SIG-M5 (cell line): ENCODE results near the gene IPP.
"Not testable (repeated sequence)": the region's sequence is repeated elsewhere in the genome, so short reads cannot be mapped to it uniquely, and the experiment has no call there.

ENCODE experiments used
- DNase-seq: peaks from one replicate; lab custom pipeline; 2025; lab: John Stamatoyannopoulos, UW

IPP gene

DNA sequence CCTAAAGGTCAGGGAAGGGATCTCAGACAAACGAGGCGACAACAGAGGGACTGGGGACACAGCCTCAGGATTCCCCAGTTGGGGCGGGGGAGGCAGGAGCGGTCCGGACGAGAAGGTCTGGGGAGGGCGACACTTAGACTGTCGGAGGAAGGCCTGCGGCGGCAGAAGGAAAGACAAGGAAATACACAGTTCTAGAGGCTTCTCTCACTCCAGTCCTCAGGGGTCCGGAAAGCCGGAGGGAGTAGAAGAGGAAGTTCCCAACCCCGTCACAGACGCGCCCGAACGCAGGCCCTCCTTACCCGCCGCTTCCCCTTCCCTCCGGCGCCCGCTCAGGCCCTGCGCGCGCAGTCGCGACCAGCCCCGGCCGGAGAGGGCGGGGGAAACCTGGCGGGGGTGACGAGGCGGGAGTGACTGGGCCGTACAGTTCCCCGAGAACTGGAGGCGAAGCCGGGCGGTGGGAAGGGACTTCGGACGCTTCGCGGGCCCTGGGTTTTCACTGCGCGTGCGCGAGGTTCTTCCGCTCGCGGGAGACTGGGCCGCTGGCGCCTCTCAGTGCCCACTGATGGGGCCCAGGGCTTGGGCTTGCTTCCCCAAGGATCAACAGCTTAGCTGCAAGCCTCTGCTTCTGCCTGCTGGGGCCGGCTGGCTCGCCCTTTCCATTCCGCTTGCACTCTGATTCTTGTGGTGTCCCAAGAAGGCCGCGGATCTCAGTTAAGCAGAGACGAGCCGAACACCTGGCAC is at the start of gene IPP:
Gene IPP (minus strand): TSS at position 356 of the 741 bp plus-strand sequence. CDS start 4,242 bp downstream, outside the sequence.
- DNase-seq, result peak; percentile 80

DNA sequence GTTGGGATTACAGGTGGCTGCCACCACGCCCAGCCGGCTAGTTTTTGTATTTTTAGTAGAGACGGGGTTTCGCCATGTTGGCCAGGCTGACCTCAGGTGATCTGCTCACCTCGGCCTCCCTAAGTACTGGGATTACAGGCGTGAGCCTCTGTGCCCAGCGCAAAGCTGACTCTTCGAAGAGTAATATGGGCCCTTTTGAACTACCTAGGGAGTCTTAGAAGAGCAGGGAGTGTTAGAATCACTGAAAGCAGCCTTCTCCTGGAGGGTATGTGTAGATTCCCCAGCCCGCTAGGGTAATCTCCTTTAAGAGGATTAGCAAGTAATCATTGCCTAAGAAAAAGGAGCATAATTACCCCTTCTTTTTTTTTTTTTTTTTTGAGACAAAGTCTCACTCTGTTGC is 46.5 kb upstream of the IPP start:
- no peak for DNase-seq

DNA sequence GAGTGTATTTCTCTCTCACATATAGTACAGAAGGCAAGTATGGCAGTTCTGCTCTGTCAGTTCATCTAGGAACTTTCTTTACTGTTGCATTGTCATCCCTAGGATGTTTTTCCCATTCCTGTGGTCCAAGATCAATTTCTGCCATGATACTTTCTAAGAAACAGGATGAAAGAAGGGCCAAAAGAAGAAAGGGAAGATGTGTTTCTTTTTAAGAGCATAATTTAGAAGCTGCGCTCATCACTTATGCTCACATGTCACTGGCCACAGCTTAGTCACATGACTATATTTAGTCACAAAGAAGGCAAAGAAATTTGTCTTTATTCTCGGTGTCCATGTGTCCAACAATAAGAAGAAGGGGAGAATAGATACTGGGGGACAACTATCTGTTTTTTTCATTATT is 45.9 kb upstream of the IPP start:
- DNase-seq, result no peak

DNA sequence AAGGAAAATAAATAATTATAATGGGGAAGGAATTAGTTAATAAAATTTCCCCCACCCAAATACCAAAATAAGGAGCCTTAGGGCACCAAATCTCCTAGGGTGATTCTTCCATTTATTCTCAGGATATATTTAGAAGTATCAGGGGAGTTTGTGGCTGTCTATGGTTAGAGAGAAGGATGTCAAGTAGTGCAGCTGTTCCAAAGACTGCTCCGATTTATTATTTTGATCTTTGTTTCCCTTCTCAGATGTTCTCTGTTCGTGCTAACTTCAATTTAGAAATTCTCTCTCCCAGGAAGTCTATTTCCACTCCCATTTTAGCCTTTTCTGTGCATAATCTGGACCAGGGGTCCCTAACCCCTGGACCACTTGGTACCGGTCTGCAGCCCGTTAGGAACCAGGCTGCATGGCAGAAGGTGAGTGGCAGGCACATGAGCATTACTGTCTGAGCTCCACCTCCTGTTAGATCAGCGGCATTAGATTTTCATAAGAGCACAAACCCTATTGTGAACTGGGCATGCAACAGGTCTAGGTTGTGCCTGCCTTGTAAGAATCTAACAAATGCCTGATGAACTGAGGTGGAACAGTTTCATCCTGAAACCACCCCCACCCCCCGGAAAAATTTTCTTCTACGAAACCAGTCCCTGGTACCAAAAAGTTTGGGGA is 43.6 kb upstream of the IPP start:
- no peak for DNase-seq

DNA sequence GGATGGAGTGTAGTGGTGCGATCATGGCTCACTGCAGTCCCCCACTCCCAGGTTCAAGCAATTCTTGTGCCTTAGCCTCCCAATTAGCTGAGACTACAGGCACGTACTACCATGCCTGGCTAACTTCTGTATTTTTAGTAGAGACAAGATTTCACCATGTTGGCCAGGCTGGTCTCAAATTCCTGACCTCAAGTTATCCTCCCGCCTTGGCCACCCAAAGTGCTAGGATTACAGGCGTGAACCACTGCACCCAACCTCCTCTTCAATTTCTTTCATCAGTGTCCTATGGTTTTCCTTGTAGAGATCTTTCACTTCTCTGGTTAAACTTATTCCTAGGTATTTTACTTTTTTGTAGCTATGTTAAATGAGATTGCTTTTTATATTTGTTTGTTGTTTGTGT is 42.3 kb upstream of the IPP start:
- DNase-seq, result no peak

DNA sequence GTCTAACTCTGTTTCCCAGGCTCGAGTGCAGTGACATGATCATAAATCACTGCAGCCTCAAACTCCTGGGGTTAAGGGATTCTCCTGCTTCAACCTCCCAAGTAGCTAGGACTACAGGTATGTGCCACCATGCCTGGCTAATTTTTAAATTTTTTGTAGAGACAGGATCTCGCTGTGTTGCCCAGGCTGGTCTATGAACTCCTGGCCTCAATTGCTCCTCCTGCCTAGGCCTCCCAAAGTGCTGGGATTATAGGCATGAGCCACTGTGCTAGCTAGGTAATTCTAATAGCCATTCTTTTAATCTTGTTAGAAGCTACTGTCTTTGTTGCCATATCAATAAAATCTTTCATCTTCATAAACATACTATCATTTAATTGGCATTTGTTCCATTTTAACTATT is 39.1 kb upstream of the IPP start:
- DNase-seq, result no peak

DNA sequence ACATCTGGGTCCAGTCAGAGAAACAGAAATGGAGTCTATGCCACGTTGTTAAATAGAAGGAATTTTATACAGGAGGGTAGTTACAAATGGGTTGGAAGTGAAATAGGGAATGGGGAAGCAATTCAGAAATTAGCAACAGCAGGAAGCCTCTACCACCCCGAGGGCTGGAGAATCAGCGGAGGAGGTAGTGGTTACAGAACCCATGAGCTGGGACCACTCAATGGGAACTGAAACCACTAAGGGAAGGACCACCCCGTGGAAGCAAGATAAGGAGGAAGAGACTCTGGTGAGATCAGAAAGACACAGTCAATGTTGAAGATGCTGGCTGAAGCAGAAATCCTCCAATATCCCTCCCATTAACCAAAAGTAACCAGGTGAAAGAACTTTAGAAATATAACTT is 37.5 kb upstream of the IPP start:
- no peak for DNase-seq

DNA sequence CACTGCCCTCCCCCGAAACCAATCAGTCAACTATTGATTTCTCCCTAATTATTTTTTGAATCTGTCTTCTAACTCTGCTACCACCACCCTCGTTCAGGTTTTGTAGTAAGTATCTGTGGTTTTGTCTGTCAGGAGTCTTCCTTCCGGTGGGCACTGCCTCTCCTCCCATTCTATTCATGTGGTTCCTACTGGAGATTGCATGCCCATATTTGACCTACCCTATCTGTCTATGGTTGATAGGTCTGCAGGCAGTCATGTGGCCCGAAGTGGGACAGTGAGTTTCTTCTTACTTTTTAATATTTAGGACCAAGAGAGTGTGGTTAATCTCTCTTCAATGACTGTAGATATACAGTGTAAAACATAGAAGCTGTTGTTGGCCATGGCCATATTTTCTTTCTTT is 35.1 kb upstream of the IPP start:
- DNase-seq, result no peak

DNA sequence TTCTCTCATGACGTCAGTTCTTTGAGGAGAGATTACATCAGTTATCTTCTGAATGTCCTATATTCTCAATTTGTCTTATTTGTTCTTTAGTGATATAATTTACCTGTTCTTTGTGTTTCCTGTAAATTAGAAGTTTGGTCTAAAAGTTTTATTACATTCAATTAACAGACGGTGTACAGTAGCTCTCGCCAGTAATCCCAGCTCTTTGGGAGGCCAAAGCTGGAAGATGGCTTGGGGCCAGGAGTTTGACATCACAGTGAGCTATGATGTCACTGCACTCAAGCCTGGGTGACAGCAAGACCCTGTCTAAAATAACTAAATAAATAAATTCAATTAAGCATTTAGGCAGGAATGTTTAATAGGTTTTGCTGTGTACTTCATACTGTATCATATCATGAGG is 25.3 kb upstream of the IPP start:
- no peak for DNase-seq

DNA sequence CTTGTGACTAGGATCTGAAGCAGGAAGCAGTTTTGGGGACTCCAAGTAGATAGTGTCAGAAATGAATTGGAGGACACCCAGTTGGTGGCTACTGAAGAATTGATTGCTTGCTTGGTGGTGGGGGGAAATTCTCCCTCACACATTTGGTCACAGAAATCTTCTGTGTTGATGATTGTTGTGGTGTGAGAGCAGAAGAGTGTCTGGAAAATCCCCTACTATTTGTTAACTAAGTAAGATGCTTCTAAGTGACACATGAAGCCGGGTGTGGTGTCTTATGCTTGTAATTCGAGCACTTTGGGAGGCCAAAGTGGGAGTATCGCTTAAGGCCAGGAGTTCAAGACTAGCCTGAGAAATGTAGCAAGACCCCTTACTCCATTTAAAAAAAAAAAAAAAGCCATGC is 22.5 kb upstream of the IPP start:
- no peak for DNase-seq

DNA sequence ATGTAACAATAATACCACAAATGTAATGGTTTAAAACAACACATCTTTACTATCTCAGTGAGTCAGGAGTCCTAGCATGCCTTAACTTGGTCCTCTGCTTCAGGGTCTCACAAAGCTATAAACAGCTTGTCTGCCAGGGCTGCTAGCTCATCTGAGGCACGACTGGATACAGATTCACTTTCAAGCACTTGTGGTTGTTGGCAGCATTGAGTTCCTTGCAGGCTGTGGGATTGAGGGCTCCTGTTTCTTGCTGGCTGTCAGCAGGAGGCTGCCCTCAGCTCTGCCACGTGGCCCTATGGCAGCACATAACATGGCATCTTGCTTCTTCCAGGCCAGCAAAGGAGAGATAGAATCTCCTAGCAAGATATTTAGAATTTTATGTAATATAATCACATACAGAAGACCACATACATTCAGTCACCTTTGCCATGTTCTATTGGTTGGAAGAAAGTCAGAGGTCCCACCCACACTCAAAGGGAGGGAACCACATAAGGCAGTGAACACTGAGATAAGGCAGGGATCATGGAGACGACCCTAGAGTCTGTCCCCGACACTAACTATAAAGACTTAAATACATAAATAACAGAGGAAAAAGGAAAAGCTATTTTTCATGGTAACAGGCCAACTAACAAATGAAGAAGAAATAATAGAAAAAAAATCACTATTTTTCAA is 18.9 kb upstream of the IPP start:
- DNase-seq, result no peak

DNA sequence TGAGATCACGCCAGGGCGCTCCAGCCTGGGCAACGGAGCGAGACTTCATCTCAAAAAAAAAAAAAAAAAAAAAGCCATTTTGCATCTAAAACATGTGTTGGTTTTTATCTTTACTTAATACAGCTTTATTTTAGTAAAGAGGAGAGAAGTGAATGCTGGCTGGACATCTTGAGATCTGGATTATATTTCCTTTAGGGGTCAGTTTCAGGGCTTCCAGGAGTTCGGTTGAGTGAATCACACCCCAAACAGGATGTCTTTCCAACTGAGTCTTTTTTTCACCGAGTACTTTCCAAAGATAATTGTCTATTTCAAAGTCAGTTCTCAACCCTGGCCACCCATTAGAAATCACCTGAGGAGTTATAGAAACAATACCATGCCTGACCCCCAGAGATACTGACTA is 16.6 kb upstream of the IPP start:
- no peak for DNase-seq

DNA sequence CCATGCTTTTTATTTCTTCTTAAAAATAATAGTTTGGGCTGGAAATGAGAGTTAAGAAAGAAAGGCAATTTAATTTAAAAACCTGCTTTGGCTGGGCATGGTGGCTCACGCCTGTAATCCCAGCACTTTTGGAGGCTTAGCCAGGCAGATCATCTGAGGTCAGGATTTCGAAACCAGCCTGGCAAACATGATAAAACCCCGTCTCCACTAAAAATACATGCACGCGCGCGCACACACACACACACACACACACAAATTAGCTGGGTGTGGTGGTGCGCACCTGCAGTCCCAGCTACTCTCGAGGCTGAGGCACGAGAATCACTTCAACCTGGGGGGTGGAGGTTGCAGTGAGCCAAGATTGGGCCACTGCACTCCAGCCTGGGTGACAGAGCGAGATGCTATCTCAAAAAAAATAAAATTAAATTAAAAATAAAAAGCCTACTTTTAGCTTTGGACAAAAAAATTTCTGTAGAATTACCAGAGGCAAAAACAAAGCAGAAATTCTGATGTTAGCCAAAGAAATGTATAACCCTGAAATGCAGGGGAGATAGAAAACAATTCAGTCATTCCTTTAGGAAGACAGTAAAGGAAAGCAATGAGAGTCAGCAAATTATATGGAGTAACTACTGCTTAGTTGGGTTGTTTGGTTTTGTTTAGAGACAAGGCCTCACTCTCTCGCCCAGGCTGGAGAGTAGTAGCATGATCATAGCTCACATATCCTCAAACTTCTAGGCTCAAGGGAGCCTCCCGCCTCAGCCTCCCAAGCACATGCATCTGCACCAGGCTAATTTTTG is 15.7 kb upstream of the IPP start:
- no peak for DNase-seq

DNA sequence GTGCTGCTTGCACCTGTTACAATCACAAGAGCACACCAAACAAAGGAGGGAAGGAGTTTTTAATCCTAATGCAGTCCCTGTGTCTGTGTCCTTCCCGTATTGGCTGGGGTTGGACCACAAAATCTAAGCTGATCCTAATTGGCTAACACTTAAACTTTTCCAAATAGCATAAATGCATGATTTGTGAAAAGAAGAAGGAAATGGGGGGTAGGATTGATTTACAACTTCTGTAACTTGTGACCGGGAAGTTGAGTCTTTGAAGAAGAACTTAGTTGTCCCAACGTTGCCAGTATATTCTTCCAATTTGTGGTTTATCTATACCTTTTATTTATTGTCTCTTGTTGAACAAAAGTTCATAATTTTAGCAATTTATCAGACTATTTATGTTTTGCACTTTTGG is 11.8 kb upstream of the IPP start:
- no peak for DNase-seq

DNA sequence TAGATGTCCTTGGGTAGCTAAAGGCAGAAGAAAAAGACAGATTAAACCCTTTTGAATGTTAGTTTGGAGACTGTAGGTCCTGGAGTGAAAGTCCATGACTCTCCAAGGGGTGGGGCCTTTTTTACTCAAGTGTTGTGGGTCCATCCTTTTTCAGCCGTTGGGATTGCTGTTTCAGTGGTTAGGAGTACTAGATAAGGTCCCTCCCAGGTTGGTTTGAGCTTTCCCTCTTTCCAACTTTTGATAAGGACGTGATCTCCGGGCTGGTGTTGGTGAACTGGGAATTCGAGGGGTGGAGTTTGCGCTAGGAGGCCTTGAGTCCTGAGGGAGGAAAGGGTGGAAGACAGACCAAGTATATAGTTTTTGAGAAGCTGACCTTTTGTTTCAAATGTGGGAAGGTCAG is 5.2 kb upstream of the IPP start:
- no peak for DNase-seq

DNA sequence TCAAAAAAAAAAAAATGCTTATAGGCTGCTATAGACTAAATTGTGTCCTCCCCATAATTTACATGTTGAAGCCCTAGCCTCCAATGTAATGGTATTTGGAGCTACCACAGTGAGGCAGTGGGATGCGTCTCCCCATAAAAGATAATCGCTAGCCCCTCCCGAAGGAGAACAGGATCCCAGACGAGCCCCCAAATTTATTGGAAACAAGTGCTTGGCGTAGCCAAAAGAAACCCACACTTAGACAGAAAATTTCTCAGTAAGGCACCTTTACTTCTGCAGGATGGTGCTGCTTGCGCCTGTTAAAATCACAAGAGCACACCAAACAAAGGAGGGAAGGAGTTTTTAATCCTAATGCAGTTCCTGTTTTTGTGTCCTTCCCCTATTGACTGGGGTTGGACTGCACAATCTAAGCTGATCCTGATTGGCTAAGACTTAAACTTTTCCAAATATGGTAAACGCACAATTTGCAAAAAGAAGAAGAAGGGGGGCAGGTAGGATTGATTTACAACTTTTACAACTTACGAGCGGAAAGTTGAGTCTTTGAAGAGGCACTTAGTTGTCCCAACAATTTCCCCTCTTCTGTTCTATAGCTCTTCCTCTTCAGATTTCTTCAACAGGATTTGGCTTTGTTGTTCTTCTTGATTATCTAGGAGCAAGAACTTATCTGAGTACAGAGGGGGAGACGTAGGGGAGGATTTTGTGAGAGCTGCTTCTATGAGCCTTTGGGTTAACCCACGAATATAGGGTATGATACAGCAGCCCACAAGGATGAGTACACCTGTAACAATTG is 3.0 kb upstream of the IPP start:
- no peak for DNase-seq

DNA sequence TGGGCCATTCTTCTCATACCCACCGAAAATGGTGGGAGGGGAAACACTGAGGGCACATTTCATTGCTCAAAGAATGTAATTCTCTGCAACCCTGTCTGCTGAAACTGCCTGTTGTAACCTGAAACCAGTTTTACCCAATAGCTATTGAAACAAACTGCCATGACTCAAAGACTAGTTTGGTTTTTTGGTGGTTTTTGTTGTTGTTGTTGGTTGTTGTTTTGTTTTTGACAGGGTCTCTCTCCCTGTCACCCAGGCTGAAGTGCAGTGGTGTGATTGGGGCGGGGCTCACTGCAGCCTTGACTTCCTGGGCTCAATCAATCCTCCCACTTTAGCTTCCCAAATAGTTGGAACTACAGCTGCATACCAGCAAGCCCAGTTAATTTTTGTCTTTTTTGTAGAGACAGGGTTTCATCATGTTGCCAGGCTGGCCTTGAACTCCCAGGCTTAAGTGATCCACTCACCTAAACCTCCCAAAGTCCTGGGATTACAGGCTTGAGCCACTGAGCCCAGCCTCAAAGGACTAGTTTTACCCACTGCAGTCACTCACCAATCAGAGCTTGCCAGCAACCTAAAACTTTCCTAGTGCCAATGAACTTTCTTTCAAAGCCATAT is 2.1 kb upstream of the IPP start:
- no peak for DNase-seq

DNA sequence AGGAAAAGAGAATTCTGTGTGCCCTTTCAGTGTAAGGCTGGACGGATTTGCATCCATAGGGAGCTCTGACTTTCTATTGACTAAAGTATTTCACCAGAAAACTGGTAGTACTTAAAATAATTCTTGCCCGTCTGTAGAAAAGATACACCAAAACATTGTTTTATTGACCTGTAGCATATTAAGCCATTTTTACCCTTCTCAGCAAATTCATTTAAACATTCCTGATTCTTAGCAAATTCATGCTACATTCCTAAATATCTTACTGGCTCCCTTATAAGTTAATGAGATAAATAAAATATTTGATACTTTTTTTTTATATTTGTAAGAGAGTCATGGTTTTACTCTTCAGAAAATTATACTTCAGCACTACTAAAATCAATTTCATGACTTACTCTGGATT is 1.6 kb upstream of the IPP start:
- no peak for DNase-seq

DNA sequence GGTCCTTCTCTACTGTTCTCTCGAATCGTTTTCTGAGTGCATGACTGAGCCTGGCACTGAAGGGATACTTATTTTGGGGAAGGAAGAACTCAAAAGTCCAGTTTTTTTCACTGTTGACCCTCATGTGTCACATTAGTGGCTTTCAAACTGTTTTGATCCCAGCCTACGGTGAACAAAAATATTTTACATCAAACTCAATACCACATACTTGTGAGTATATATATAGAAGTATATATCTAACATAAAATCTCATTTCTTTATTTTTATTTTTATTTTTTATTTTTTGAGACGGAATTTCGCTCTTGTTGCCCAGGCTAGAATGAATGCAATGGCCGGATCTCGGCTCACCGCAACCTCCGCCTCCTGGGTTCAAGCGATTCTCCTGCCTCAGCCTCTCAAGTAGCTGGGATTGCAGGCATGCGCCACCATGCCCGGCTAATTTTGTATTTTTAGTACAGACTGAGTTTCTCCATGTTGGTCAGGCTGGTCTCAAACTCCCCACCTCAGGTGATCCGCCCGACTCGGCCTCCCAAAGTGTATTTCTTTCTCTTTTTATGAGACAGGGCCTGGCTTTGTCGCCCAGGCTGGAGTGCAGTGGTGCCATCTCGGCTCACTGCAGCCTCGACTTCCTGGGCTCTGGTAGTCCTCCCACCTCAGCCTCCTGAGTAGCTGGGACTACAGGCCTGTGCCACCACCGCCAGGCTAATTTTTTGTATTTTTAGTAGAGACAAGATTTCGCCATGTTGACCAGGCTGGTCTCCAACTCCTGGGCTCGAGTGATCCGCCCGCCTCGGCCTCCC is 786 bp upstream of the IPP start:
- DNase-seq, result not testable (repeated sequence)

DNA sequence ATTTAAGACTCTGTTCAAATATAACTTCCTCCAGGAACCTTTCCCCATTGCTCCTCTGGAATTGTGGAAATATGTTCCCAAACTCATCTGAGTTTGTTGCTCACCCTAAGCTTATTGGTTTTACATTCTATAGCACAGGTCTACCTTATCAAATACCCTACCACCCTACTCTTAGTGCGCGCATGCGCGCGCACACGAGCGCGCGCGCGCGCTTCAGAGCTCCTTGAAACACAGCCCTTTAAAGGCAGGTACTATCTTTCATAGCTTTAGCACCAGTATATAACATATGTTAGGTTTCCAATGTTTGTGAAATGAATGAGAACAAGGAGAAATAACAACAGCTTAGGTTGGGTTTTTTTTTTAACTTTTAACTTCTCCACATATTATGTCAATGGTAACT is 3.5 kb downstream of the IPP start:
- no peak for DNase-seq
